ENCODE data around the gene NAP1L5.

NAP1L5 gene

GRCh38 chr4:88660446-88661294, 37.0 kb downstream of the NAP1L5 start:
- no peak for DNase-seq (ENCODE audit: low read depth)

GRCh38 chr4:88659890-88660208, 37.8 kb downstream of the NAP1L5 start:
- DNase-seq (ENCODE audit: low read depth): no peak

GRCh38 chr4:88659055-88659889, 38.4 kb downstream of the NAP1L5 start:
- DNase-seq (ENCODE audit: low read depth): peak; percentile 4

- no peak for DNase-seq (ENCODE audit: low read depth)
These were observed 42.4 kb downstream of the NAP1L5 start for GRCh38 chr4:88655226-88655625.

GRCh38 chr4:88653371-88653946, 44.2 kb downstream of the NAP1L5 start:
- no peak for DNase-seq (ENCODE audit: low read depth)

- no peak for DNase-seq (ENCODE audit: low read depth)
These were observed 47.9 kb downstream of the NAP1L5 start for GRCh38 chr4:88649716-88650115.

GRCh38 chr4:88646528-88647280, 50.9 kb downstream of the NAP1L5 start:
- DNase-seq (ENCODE audit: low read depth): no peak

- no peak for DNase-seq (ENCODE audit: low read depth)
These were observed 51.6 kb downstream of the NAP1L5 start for GRCh38 chr4:88645994-88646393.

All from activated T-helper 9 cell treated with anti-CD3 and anti-CD28 coated beads, Interleukin-2, amount 50 U/mL, for 16 hours (primary cell).